ENCODE results near the gene CTTNBP2.

GRCh38 chr7:117674617-117675016 is 198.6 kb downstream of the CTTNBP2 start:
- TF ChIP-seq POLR2A (IDR thresholded peaks at IDR 0.05; ENCODE audit: low read depth, low read length) = no peak
- TF ChIP-seq POLR2AphosphoS5 (IDR thresholded peaks at IDR 0.05; ENCODE audit: low read depth, low read length) = no peak

All from GM12892 (cell line).